Dendritic cell treated with granulocyte-macrophage colony-stimulating factor and Interleukin-4, amounts not matched to agents 40 ng/mL and 50 ng/mL, for 4 days (primary cell): ENCODE measurements around the gene PCID2.
A peak's percentile ranks its signal among the peaks of the same experiment; 100 is the strongest.
"Not testable (repeated sequence)": the region's sequence is repeated elsewhere in the genome, so short reads cannot be mapped to it uniquely, and the experiment has no call there.

Experiments
- H3K27ac Mint-ChIP-seq: one replicate; pipeline ENCODE4 v1.8.0; 2022; ENCODE audit warnings: mild to moderate bottlenecking, mixed read lengths
- H3K27me3 Mint-ChIP-seq: one replicate; pipeline ENCODE4 v1.8.0; 2022; ENCODE audit warnings: mild to moderate bottlenecking, mixed read lengths
- H3K36me3 Mint-ChIP-seq: one replicate; pipeline ENCODE4 v1.8.0; 2022; ENCODE audit warnings: low read depth, mixed read lengths
- H3K4me1 Mint-ChIP-seq: one replicate; pipeline ENCODE4 v1.8.0; 2022; ENCODE audit warnings: low read depth, mixed read lengths
- H3K4me3 Mint-ChIP-seq: one replicate; pipeline ENCODE4 v1.8.0; 2022; ENCODE audit warnings: mild to moderate bottlenecking, moderate library complexity, mixed read lengths
- H3K9me3 Mint-ChIP-seq: one replicate; pipeline ENCODE4 v1.8.0; 2022; ENCODE audit warnings: mixed read lengths
- intact Hi-C: fragments of 100-400 bp; cut with micrococcal nuclease; formaldehyde crosslinking; loops from one replicate; pipeline ENCODE4 v1.15.0; 2022

PCID2 gene

DNA sequence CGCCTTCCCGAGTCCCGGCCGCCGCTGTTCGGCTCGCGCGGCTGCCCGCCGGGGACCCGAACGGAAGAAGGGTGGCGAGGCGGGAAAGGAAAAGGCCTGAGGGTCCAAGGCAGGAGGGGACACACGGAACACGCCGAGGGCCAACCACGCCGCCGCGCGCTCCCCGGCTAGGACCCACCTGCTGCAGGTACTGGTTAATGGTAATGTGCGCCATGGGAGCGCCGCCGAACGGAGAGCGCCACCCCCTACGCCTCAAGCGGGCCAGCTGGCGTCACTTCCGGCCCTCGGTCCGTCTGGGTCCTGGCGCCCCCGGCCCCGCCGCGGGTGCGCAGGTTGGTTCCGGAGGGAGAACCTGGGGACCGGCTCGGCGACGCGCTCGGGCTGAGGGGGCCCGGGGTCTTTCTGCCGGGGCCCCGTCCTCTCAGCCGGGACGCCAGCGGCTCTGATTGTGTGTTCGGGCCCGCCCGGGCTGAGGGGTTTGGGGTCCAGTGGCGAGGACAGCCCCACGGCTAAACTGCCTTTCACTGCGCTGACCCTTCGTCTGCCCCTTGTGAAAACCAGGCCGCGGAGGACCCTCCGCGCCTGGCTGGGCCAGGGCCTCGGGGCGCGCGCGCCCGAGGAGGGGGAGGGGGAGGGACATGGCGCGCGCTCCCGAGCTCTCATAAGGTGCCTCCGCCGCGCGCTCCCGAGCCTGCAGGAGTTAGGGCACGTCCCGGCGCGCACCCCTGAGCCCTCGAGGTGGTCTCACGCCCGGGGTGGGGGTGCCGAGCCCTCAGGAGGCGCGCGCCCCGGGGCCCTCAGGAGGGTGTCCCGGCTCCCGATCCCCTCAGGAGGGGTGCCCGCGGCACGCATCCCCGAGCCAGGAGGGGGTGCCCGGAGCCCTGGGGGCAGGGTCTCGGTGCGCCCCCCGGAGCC is at the start of gene PCID2:
Gene PCID2 (minus strand): TSS at position 249 of the 915 bp plus-strand sequence. CDS start 35 bp downstream, at position 214.
- Mint-ChIP-seq H3K27ac (peak within 1 kb of the TSS; percentile 82), H3K36me3 (peaks cover 38% of the 10 kb centered on the region), H3K27me3 (no peaks in the 10 kb centered on the region), H3K4me3 (peak within 1 kb of the TSS; percentile 81), H3K4me1 (peaks cover 66% of the 10 kb centered on the region), H3K9me3 (no peaks in the 10 kb centered on the region)
- intact Hi-C loops = loop anchor here (2.0 to 10.0 kb wide), 2 partner anchors 56 to 524 kb away; no protein-coding TSS in a partner anchor

DNA sequence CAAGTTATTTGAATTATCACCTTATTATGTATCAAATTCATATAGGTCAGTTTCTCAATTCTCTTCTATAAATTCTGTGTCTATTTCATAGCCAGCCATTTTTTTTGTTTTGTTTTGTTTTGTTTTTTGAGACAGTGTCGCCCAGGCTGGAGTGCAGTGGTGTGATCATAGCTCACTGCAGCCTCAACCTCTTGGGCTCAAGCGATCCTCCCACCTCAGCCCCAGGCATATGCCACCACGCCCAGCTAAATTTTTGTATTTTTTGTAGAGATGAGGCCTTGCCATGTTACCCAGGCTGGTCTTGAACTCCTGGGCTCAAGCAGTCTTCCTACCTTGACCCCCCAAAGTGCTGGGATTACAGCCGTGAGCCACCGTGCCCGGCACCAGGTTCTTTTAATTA is 49.4 kb upstream of the PCID2 start:
- H3K27ac Mint-ChIP-seq, H3K4me3 Mint-ChIP-seq, H3K27me3 Mint-ChIP-seq: not testable (repeated sequence)
- peaks cover 13% of the 10 kb centered on the region for H3K9me3 Mint-ChIP-seq
- H3K36me3 Mint-ChIP-seq = peaks cover 97% of the 10 kb centered on the region
- intact Hi-C loops = loop anchor here (5.0 kb wide), 1 partner anchor 39 kb away; the partner anchor contains the start of gene LAMP1
- peaks cover 12% of the 10 kb centered on the region for H3K4me1 Mint-ChIP-seq

DNA sequence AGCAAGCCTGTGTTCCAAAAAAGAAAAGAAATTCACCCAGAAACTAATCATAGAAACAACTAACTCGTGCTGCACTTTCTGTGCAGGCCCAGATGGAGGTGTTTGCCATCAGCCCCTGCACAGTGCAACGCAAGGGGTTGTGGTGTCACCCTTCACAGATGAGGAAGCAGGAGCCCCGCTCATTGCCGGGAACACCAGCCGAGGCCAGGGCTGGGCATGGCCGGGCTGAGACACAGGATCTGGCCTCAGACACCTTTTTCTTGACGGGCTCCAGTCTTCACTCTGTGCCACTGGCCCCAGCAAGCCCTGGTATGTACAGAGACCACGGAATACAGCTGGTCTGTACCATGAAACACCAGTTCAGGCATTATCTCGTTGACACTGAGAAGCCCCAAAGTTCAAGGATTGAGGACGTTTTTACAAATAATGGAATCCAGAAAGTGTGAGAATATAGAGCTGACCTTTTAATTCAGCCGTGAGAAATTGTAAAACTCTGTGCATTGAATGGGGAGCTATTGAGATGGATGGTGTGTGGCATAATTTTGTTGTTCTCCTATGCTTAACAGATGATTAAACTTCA is 44.1 kb upstream of the PCID2 start:
- Mint-ChIP-seq H3K9me3 (no peaks in the 10 kb centered on the region), H3K36me3 (peaks cover 100% of the 10 kb centered on the region), H3K4me1 (no peaks in the 10 kb centered on the region), H3K4me3 (no peak overlapping the region), H3K27me3 (no peaks in the 10 kb centered on the region), H3K27ac (no peak overlapping the region)
- intact Hi-C loops = no loop called here

DNA sequence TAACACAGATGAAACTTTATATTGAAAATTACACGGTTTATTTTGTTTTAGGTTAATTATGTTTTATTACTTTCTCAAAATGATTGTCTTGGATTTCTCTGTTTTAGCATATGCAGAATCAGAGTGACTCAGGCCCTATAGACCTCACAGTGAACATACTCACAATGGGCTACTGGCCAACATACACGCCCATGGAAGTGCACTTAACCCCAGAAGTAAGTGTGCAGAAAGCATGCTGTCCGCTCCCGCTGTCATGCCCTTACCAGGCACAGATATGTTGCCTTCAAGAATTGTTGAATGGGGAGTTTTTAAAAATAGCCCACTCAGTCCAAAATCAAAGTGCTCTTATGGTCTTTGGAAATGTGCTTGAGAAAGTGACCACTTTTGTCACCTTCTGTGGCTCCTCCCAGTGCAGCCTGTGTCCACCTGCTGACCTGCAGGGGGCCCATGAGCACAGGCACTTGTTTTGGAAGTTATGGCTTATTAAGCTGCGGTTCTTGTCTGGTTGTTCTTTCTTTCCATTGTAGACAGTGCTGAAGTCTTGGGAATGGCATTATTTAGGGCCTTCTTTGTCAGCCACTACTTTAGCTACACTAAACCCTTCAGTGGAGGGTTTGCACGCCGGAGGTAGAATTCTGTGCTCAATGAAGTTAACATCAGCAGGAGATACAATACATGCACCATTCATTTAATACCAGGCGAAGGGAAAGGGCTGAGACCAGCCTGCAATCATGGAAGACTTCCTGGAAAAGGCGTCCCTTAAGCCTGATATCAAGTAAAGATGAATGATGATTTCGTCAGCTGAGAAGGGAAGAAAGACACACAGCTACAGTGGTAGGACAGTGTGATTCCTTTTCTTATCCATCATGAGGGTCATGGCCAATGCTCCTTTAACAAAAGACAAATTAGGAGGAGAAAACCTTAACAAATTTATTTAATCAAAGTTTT is 37.7 kb upstream of the PCID2 start:
- no peak overlapping the region for H3K4me3 Mint-ChIP-seq
- no peaks in the 10 kb centered on the region for H3K9me3 Mint-ChIP-seq
- peaks cover 100% of the 10 kb centered on the region for H3K36me3 Mint-ChIP-seq
- no peak overlapping the region for H3K27ac Mint-ChIP-seq
- no peaks in the 10 kb centered on the region for H3K27me3 Mint-ChIP-seq
- H3K4me1 Mint-ChIP-seq = no peaks in the 10 kb centered on the region
- intact Hi-C loops = loop anchor here (5.0 kb wide), 1 partner anchor 49 kb away; no protein-coding TSS in a partner anchor

DNA sequence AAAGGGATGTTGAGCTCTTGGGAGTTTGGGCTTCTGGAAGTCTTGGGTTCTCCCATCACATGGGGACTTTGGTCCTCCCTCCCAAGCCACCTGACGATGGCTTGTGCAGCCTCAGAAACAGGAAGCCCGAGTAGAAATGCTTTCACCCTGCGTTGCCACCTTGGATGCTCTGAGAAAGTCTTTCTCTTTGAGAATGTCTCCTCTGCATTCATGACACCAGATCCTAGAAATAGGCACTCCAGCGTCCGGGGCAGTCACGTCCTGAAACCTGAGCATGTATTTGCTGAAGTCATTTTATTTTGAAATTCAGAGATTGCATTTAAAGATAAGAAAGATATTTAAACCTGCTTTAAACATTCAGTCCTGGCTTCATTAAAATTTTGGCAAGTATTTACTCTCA is 35.4 kb upstream of the PCID2 start:
- Mint-ChIP-seq H3K36me3 (peaks cover 99% of the 10 kb centered on the region), H3K4me3 (no peak overlapping the region), H3K9me3 (no peaks in the 10 kb centered on the region), H3K27ac (no peak overlapping the region), H3K4me1 (no peaks in the 10 kb centered on the region), H3K27me3 (no peaks in the 10 kb centered on the region)
- intact Hi-C loops = no loop called here

DNA sequence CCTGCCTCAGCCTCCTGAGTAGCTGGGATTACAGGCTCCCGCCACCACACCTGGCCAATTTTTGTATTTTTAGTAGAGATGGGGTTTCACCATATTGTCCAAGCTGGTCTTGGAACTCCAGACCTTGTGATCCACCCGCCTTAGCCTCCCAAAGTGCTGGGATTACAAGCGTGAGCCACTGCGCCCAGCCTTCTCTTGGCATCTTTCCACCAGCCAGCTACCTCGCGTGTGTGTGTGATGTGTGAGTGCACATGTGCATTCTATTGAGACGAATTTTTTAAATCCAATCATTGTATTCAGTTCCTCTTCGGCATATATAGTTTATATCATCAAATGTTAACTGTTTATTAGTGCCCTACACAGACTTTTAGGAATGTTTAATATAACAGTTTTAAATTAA is 33.2 kb upstream of the PCID2 start:
- intact Hi-C loops, H3K4me3 Mint-ChIP-seq, H3K9me3 Mint-ChIP-seq, H3K27ac Mint-ChIP-seq, H3K4me1 Mint-ChIP-seq, H3K27me3 Mint-ChIP-seq: not testable (repeated sequence)
- H3K36me3 Mint-ChIP-seq = peaks cover 94% of the 10 kb centered on the region

DNA sequence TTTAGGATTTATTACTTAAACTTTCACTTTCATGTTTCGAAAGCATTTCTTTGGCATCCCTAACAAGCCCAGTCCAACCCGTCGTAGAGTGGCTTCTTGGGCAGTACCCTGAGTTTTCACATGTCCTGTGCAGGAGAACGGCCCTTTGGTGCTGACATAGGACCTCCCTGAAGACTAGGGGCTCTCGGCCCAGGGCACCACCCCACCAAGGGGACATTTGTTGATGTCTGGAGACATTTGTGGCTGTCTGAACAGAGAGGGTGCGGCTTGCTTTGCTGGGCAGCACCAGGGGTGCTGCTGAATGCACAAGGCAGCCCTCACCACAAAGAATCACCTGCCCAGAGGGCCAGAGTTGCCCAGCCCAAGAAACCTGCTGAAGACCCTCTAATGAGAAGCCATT is 31.5 kb upstream of the PCID2 start:
- Mint-ChIP-seq H3K4me1 (no peaks in the 10 kb centered on the region), H3K27ac (no peak overlapping the region), H3K36me3 (peaks cover 94% of the 10 kb centered on the region), H3K4me3 (no peak overlapping the region), H3K9me3 (no peaks in the 10 kb centered on the region), H3K27me3 (no peaks in the 10 kb centered on the region)
- intact Hi-C loops = no loop called here

DNA sequence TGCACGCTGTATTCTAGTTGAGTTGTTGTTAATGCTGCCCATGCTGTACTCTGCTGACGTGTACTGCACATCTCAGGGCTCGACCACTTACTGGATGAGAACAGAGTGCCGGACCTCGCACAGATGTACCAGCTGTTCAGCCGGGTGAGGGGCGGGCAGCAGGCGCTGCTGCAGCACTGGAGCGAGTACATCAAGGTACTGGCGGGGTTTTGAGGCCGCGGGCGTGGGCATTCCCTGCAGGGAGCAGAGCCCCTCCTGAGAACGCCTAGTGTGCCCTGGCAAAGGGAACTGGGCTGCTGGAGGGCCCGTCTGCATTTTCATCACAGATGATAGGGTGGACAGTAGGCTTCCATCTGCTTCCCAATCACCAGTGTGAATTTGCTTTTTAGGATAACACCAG is 30.9 kb upstream of the PCID2 start:
- Mint-ChIP-seq H3K27ac (no peak overlapping the region), H3K4me1 (no peaks in the 10 kb centered on the region), H3K4me3 (no peak overlapping the region), H3K27me3 (no peaks in the 10 kb centered on the region), H3K9me3 (no peaks in the 10 kb centered on the region), H3K36me3 (peaks cover 94% of the 10 kb centered on the region)
- intact Hi-C loops = no loop called here

DNA sequence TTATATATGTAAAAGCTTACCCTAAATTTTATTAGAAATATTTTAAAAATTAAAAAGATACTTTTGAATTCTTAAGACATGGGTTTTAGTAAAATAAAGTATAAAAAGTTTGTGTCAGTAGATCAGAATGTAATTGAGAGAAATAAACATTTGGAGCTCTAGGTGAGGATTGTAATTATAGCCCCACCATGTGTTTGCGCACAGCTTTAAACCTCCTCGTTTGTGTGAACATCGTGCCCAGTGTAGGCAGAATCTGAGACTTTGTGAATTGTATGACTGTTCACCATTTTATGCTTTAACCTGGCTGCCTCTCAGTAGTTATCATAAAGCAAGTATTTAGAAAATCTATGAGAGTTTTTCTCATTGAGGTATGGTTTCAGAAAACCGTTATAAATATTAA is 30.1 kb upstream of the PCID2 start:
- Mint-ChIP-seq H3K36me3 (peaks cover 94% of the 10 kb centered on the region), H3K27ac (no peak overlapping the region)
- intact Hi-C loops = no loop called here

DNA sequence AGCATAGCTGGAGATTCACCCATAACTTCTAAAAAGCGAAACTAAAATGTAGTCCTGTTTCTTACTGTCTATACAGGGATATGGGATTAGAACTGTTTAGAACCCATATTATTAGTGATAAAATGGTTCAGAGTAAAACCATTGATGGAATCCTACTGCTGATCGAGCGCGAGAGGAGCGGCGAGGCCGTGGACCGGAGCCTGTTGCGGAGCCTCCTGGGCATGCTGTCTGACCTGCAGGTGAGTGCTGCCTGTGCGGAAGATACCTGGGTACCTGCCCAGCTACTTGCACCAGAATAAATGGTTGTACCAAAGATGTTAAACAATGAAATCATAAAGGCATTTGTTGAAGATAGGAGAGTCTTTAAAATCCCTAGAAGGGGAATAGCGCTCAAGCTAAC is 24.6 kb upstream of the PCID2 start:
- Mint-ChIP-seq H3K4me3 (no peak overlapping the region), H3K36me3 (peaks cover 97% of the 10 kb centered on the region), H3K27ac (no peak overlapping the region)

More for the DNA sequence above, 30.1 kb upstream of the PCID2 start:
- H3K9me3 Mint-ChIP-seq = no peaks in the 10 kb centered on the region
- no peak overlapping the region for H3K4me3 Mint-ChIP-seq
- H3K27me3 Mint-ChIP-seq = no peaks in the 10 kb centered on the region
- H3K4me1 Mint-ChIP-seq = no peaks in the 10 kb centered on the region

DNA sequence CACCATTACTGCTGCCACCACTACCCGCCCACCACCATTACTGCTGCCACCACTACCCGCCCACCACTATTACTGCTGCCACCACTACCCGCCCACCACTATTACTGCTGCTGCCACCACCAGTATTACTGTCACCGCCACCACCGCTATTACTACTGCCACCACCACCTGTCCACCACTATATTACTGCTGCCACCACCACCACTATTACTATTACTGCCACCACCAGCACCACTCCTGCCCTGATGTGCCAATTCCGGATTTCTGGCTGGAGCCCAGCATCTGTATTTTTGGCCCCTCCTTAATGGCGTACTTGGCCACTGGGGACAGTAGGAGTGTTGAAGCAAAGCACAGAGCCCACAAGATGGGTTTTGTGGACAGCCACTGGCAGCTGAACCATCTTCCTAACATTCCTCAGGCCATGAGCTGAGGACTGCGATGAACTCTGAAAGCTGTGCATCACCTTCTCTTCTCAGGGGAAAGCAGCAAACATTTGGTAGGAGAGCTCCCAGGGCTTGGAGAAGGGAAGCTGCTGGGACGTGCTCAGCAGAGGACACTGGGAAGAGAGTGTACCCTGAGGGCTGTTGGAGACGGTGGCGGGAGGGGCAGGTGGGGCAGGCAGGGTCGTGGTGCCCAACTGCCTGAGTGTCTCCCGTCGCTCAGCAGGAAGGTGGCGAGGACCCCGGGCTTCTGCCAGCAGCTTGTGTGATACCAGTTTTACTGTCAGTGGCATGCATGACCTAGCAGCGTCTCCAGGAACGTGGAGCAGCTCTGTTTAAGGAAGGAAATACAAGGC is 23.9 kb upstream of the PCID2 start:
- H3K4me1 Mint-ChIP-seq = no peaks in the 10 kb centered on the region
- peaks cover 97% of the 10 kb centered on the region for H3K36me3 Mint-ChIP-seq
- H3K4me3 Mint-ChIP-seq = no peak overlapping the region
- intact Hi-C loops = no loop called here
- H3K27ac Mint-ChIP-seq = no peak overlapping the region
- no peaks in the 10 kb centered on the region for H3K27me3 Mint-ChIP-seq
- H3K9me3 Mint-ChIP-seq = no peaks in the 10 kb centered on the region

More for the DNA sequence above, 24.6 kb upstream of the PCID2 start:
- H3K9me3 Mint-ChIP-seq = no peaks in the 10 kb centered on the region
- H3K4me1 Mint-ChIP-seq = no peaks in the 10 kb centered on the region
- no peaks in the 10 kb centered on the region for H3K27me3 Mint-ChIP-seq
- intact Hi-C loops = no loop called here

DNA sequence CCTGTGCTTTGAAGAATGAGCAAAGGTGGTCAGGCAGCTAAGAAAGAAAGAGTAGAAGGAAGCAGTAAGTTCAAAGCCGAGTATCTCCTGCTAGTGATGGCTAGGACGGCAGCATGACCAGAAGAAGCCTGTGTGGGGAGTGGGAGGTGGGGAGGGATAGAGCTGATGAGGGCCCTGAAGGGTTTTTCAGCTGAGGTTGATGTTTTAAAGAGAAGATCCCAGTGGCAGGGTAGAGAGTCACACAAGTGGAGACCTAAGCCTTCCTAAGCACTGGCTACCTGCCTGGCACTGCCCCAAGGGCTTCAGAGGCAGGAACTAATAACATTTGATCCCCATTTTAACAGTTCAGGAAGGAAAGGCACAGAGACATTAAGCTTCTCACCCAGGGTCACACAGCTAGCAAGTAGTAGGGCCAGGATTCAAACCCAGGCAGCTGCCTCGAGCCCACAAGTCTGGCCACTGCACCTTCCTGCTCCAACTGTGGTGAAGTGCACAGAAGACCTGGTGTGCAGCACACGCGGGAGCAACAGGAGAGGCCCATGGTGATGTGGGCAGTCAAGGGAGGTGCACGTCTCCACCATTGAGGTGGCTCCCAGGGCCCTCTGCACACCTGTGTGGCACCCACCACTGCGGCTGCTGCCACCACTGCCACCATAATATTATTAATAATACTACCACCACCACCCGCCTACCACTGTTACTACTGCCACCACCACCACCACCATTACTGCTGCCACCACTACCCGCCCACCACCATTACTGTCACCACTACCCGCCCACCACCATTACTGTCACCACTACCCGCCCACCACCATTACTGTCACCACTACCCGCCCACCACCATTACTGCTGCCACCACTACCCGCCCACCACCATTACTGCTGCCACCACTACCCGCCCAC is 23.1 kb upstream of the PCID2 start:
- no peaks in the 10 kb centered on the region for H3K9me3 Mint-ChIP-seq
- no peaks in the 10 kb centered on the region for H3K4me1 Mint-ChIP-seq
- H3K36me3 Mint-ChIP-seq = peaks cover 97% of the 10 kb centered on the region
- intact Hi-C loops = no loop called here
- H3K27ac Mint-ChIP-seq = no peak overlapping the region
- no peak overlapping the region for H3K4me3 Mint-ChIP-seq
- H3K27me3 Mint-ChIP-seq = no peaks in the 10 kb centered on the region
